ENCODE measurements around the gene HES4.

HES4 gene

GRCh38 chr1:952201-952600 is 47.7 kb downstream of the HES4 start:
- Histone ChIP-seq H3K9ac (ENCODE audit: low read depth, low read length, poor library complexity, severe bottlenecking) (no peak overlapping the region), H3K79me2 (ENCODE audit: insufficient read depth, low read length) (peaks cover 10% of the 10 kb centered on the region; the same call in 1 of the 2 replicates), H3K9me2 (replicated peaks; ENCODE audit: low read depth, low read length) (no peaks in the 10 kb centered on the region), H3K4me3 (ENCODE audit: low read length, poor library complexity, severe bottlenecking) (no peak overlapping the region), H2AFZ (ENCODE audit: low read length) (no peak overlapping the region), H3K27me3 (ENCODE audit: insufficient read depth, low read length, poor library complexity, severe bottlenecking) (no peaks in the 10 kb centered on the region), H3K4me1 (ENCODE audit: insufficient read depth, low read length, poor library complexity, severe bottlenecking) (no peaks in the 10 kb centered on the region), H3K36me3 (ENCODE audit: insufficient read depth, low read length) (peaks cover 56% of the 10 kb centered on the region; the same call in 1 of the 2 replicates), H3F3A (ENCODE audit: low read depth) (no peaks in the 10 kb centered on the region), H3K9me3 (ENCODE audit: insufficient read depth, low read depth, low read length) (no peaks in the 10 kb centered on the region), H3K4me2 (ENCODE audit: low read depth, low read length, poor library complexity, severe bottlenecking) (no peak overlapping the region), H4K20me1 (ENCODE audit: insufficient read depth, low read length, poor library complexity, severe bottlenecking) (no peaks in the 10 kb centered on the region)
- TF ChIP-seq, protein P1, sequence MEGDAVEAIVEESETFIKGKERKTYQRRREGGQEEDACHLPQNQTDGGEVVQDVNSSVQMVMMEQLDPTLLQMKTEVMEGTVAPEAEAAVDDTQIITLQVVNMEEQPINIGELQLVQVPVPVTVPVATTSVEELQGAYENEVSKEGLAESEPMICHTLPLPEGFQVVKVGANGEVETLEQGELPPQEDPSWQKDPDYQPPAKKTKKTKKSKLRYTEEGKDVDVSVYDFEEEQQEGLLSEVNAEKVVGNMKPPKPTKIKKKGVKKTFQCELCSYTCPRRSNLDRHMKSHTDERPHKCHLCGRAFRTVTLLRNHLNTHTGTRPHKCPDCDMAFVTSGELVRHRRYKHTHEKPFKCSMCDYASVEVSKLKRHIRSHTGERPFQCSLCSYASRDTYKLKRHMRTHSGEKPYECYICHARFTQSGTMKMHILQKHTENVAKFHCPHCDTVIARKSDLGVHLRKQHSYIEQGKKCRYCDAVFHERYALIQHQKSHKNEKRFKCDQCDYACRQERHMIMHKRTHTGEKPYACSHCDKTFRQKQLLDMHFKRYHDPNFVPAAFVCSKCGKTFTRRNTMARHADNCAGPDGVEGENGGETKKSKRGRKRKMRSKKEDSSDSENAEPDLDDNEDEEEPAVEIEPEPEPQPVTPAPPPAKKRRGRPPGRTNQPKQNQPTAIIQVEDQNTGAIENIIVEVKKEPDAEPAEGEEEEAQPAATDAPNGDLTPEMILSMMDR (conservative IDR thresholded peaks at IDR 0.05; ENCODE audit: low read length) = no peak

DNA sequence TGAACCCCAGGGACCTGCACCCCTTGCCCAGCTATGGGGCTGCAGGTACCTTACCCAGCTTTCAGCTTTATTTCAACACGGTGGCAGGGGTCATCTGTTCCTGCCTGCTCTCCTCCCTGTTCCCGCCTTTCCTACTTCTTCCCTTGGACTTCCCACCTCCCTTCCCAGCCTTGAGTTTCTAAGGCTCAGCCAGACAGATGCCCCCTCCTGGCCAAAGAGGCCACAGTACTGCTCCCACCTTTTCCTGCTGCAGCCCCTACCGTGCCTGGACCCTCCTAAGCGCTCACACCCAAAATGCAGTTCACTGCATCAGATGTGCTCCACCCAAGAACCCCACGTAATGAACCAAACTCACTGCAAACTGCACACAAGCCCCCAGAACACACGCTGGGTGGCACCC is 48.5 kb downstream of the HES4 start:
- no peak overlapping the region for H2AFZ ChIP-seq (ENCODE audit: low read length)
- no peaks in the 10 kb centered on the region for H3K27me3 ChIP-seq (ENCODE audit: insufficient read depth, low read length, poor library complexity, severe bottlenecking)
- peaks cover 2% of the 10 kb centered on the region; the same call in 1 of the 2 replicates for H3K79me2 ChIP-seq (ENCODE audit: insufficient read depth, low read length)
- no peak overlapping the region for H3K9ac ChIP-seq (ENCODE audit: low read depth, low read length, poor library complexity, severe bottlenecking)
- no peaks in the 10 kb centered on the region for H3K9me2 ChIP-seq (replicated peaks; ENCODE audit: low read depth, low read length)
- no peak overlapping the region for H3K4me2 ChIP-seq (ENCODE audit: low read depth, low read length, poor library complexity, severe bottlenecking)
- no peak for TF ChIP-seq EZH2phosphoT487 (IDR thresholded peaks at IDR 0.05; ENCODE audit: borderline replicate concordance)
- TF ChIP-seq, protein P1 (conservative IDR thresholded peaks at IDR 0.05; ENCODE audit: low read length) = peak; percentile 49
- no peaks in the 10 kb centered on the region for H3F3A ChIP-seq (ENCODE audit: low read depth)
- no peaks in the 10 kb centered on the region for H3K9me3 ChIP-seq (ENCODE audit: insufficient read depth, low read depth, low read length)
- H3K36me3 ChIP-seq (ENCODE audit: insufficient read depth, low read length) = peaks cover 56% of the 10 kb centered on the region; the same call in 1 of the 2 replicates
- H4K20me1 ChIP-seq (ENCODE audit: insufficient read depth, low read length, poor library complexity, severe bottlenecking) = no peaks in the 10 kb centered on the region
- no peaks in the 10 kb centered on the region for H3K4me1 ChIP-seq (ENCODE audit: insufficient read depth, low read length, poor library complexity, severe bottlenecking)
- H3K4me3 ChIP-seq (ENCODE audit: low read length, poor library complexity, severe bottlenecking) = no peak overlapping the region

DNA sequence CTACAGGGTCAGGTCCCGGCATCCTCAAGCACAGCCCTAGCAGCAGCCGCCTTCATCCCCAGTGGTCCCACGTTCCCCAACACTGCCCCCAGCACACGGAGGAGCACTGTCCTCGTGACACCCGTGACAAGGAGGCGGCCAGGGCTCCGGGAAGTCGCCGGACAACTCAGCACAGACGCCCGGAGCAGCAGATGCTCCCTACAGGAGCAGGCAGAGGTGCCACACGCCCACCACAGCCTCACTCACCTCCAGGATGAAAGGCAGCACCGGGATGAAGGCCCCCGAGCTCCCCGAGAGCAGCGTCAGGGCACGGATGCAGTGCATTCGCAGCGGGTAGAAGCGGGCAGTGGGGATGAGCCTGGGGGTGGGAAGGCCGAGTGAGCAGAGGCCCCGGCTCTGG is 49.0 kb downstream of the HES4 start:
- TF ChIP-seq EZH2phosphoT487 (IDR thresholded peaks at IDR 0.05; ENCODE audit: borderline replicate concordance) = no peak
- TF ChIP-seq, protein P1 (conservative IDR thresholded peaks at IDR 0.05; ENCODE audit: low read length) = no peak
- peaks cover 53% of the 10 kb centered on the region; the same call in 1 of the 2 replicates for H3K36me3 ChIP-seq (ENCODE audit: insufficient read depth, low read length)

More for the DNA sequence above, 49.0 kb downstream of the HES4 start:
- Histone ChIP-seq H3K27me3 (ENCODE audit: insufficient read depth, low read length, poor library complexity, severe bottlenecking) (no peaks in the 10 kb centered on the region), H3K4me3 (ENCODE audit: low read length, poor library complexity, severe bottlenecking) (no peak overlapping the region), H3K9ac (ENCODE audit: low read depth, low read length, poor library complexity, severe bottlenecking) (no peak overlapping the region), H3K79me2 (ENCODE audit: insufficient read depth, low read length) (no peaks in the 10 kb centered on the region), H4K20me1 (ENCODE audit: insufficient read depth, low read length, poor library complexity, severe bottlenecking) (no peaks in the 10 kb centered on the region), H3K9me2 (replicated peaks; ENCODE audit: low read depth, low read length) (no peaks in the 10 kb centered on the region), H3K9me3 (ENCODE audit: insufficient read depth, low read depth, low read length) (no peaks in the 10 kb centered on the region), H2AFZ (ENCODE audit: low read length) (no peak overlapping the region), H3K4me2 (ENCODE audit: low read depth, low read length, poor library complexity, severe bottlenecking) (no peak overlapping the region), H3K4me1 (ENCODE audit: insufficient read depth, low read length, poor library complexity, severe bottlenecking) (no peaks in the 10 kb centered on the region), H3F3A (ENCODE audit: low read depth) (no peaks in the 10 kb centered on the region)
